ENCODE measurements around the gene SLC10A7.

The SLC10A7 gene

GRCh38 chr4:146271466-146271865 is 250.3 kb downstream of the SLC10A7 start:
- Histone ChIP-seq H2AFZ (ENCODE audit: low read depth, low read length, severe bottlenecking) (no peak overlapping the region), H3K4me3 (ENCODE audit: insufficient read depth, low read length, poor library complexity, severe bottlenecking) (no peak overlapping the region), H3K27me3 (ENCODE audit: low read length) (no peaks in the 10 kb centered on the region), H3K36me3 (ENCODE audit: low read length) (no peaks in the 10 kb centered on the region), H3K9me2 (replicated peaks; ENCODE audit: insufficient read depth, low read length) (no peaks in the 10 kb centered on the region), H3K27ac (ENCODE audit: low read depth, low read length) (no peak overlapping the region), H4K20me1 (ENCODE audit: low read depth, low read length) (no peaks in the 10 kb centered on the region), H3K9ac (ENCODE audit: low read length) (no peak overlapping the region), H3K4me2 (ENCODE audit: low read depth, low read length, poor library complexity, severe bottlenecking) (no peak overlapping the region), H3K79me2 (ENCODE audit: insufficient read depth, low read length) (no peaks in the 10 kb centered on the region), H3F3A (ENCODE audit: insufficient read depth) (no peaks in the 10 kb centered on the region), H3K9me3 (ENCODE audit: insufficient read depth, low read length) (no peaks in the 10 kb centered on the region)
- TF ChIP-seq CTCF (IDR thresholded peaks at IDR 0.05; ENCODE audit: insufficient read depth, low read length, poor library complexity, severe bottlenecking): no peak

DNA sequence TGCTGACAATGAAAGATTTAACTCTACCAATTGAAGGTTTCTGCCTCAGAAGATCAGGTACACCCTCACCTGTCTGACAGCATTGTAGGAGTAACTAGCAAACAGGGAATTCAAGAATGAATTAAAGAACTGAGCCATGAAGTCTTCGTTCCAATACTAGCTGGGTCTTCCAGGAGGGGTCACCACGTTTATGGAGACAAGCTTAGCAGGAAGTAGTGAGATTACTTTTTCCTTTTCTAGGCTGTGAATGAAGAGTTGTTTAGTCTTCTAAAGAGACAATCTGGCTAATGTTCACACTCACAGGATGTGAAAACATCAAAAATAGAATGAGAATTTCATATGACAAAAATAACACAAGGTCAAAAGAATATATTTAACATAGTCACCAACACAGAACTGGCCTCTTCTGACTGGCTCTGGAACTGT is 252.5 kb downstream of the SLC10A7 start:
- H3K4me3 ChIP-seq (ENCODE audit: insufficient read depth, low read length, poor library complexity, severe bottlenecking): no peak overlapping the region
- no peak overlapping the region for H2AFZ ChIP-seq (ENCODE audit: low read depth, low read length, severe bottlenecking)
- H3K27ac ChIP-seq (ENCODE audit: low read depth, low read length): no peak overlapping the region
- H3K9me3 ChIP-seq (ENCODE audit: insufficient read depth, low read length): no peaks in the 10 kb centered on the region
- TF ChIP-seq CTCF (IDR thresholded peaks at IDR 0.05; ENCODE audit: insufficient read depth, low read length, poor library complexity, severe bottlenecking) (no peak), EZH2phosphoT487 (conservative IDR thresholded peaks at IDR 0.05; ENCODE audit: low read length) (no peak)
- H3K4me2 ChIP-seq (ENCODE audit: low read depth, low read length, poor library complexity, severe bottlenecking): no peak overlapping the region
- no peaks in the 10 kb centered on the region for H3K27me3 ChIP-seq (ENCODE audit: low read length)
- H3K36me3 ChIP-seq (ENCODE audit: low read length): no peaks in the 10 kb centered on the region
- H4K20me1 ChIP-seq (ENCODE audit: low read depth, low read length): no peaks in the 10 kb centered on the region
- H3K79me2 ChIP-seq (ENCODE audit: insufficient read depth, low read length): no peaks in the 10 kb centered on the region
- no peaks in the 10 kb centered on the region for H3K9me2 ChIP-seq (replicated peaks; ENCODE audit: insufficient read depth, low read length)
- no peaks in the 10 kb centered on the region for H3F3A ChIP-seq (ENCODE audit: insufficient read depth)
- H3K9ac ChIP-seq (ENCODE audit: low read length): no peak overlapping the region

DNA sequence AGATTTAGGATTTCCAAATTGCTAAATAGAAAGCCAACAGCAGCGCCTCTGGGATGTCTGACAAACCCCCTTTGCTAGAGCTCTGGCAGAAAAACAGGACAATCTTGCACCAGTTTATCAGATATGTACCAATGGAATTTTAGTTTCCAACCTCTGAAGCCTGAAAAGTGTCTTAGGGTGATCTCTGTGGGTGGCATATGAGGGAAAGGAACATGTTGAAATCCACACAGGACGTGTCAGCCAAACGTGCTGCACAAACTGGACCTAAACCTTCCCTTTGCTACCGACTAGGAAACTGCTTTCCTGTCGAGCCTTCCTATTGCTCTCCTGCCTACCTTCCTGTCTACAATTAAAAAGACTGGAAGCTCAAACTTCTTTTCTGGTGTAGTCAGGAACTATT is 253.9 kb downstream of the SLC10A7 start:
- Histone ChIP-seq H3K9me2 (replicated peaks; ENCODE audit: insufficient read depth, low read length) (no peaks in the 10 kb centered on the region), H3K36me3 (ENCODE audit: low read length) (no peaks in the 10 kb centered on the region), H3K9ac (ENCODE audit: low read length) (no peak overlapping the region), H3K79me2 (ENCODE audit: insufficient read depth, low read length) (no peaks in the 10 kb centered on the region), H4K20me1 (ENCODE audit: low read depth, low read length) (no peaks in the 10 kb centered on the region), H3K9me3 (ENCODE audit: insufficient read depth, low read length) (no peaks in the 10 kb centered on the region), H2AFZ (ENCODE audit: low read depth, low read length, severe bottlenecking) (no peak overlapping the region), H3K4me2 (ENCODE audit: low read depth, low read length, poor library complexity, severe bottlenecking) (no peak overlapping the region), H3K27ac (ENCODE audit: low read depth, low read length) (no peak overlapping the region), H3F3A (ENCODE audit: insufficient read depth) (no peaks in the 10 kb centered on the region), H3K27me3 (ENCODE audit: low read length) (no peaks in the 10 kb centered on the region), H3K4me3 (ENCODE audit: insufficient read depth, low read length, poor library complexity, severe bottlenecking) (no peak overlapping the region)
- TF ChIP-seq CTCF (IDR thresholded peaks at IDR 0.05; ENCODE audit: insufficient read depth, low read length, poor library complexity, severe bottlenecking) (no peak), EZH2phosphoT487 (conservative IDR thresholded peaks at IDR 0.05; ENCODE audit: low read length) (no peak)

Measured in SU-DHL-6 (cell line).